ENCODE results near the gene ABCA4.

GRCh38 chr1:94071391-94071790 lies 49.6 kb downstream of the ABCA4 start:
- no peak for TF ChIP-seq CTCF (IDR thresholded peaks at IDR 0.05)
- no peak for TF ChIP-seq POLR2A (IDR thresholded peaks at IDR 0.05)
- TF ChIP-seq POLR2AphosphoS5 (IDR thresholded peaks at IDR 0.05) = no peak
- TF ChIP-seq EP300 (IDR thresholded peaks at IDR 0.05) = no peak
